HG02970 (cell line): ENCODE measurements around the gene KERA.
"Not testable (repeated sequence)": the region's sequence is repeated elsewhere in the genome, so short reads cannot be mapped to it uniquely, and the experiment has no call there.

Experiments
- ATAC-seq: cut with Tn5 transposase; IDR thresholded peaks from one replicate; pipeline ENCODE4 v1.9.1; 2021; ENCODE audit warnings: mild to moderate bottlenecking, moderate library complexity, moderate number of reproducible peaks; ENCODE audit not compliant: unreplicated experiment, low FRiP score

Gene KERA

GRCh38 chr12:91057368-91058165, at the start of gene KERA:
TSS of gene KERA (minus strand) at chr12:91058024. CDS start at chr12:91056281, 1,743 bp downstream.
- ATAC-seq, result no peak

GRCh38 chr12:91106283-91106682, 48.5 kb upstream of the KERA start:
- ATAC-seq, result no peak

- no peak for ATAC-seq
Observed at GRCh38 chr12:91105807-91106206, 48.0 kb upstream of the KERA start.

GRCh38 chr12:91104812-91105466, 47.1 kb upstream of the KERA start:
- ATAC-seq, result no peak

- ATAC-seq, result no peak
Observed at GRCh38 chr12:91103624-91104023, 45.8 kb upstream of the KERA start.

GRCh38 chr12:91103101-91103500, 45.3 kb upstream of the KERA start:
- ATAC-seq, result no peak

- no peak for ATAC-seq
Observed at GRCh38 chr12:91100906-91101305, 43.1 kb upstream of the KERA start.

- ATAC-seq, result no peak
Observed at GRCh38 chr12:91099836-91100235, 42.0 kb upstream of the KERA start.

GRCh38 chr12:91099341-91099740, 41.5 kb upstream of the KERA start:
- no peak for ATAC-seq

- ATAC-seq, result no peak
Observed at GRCh38 chr12:91098941-91099340, 41.1 kb upstream of the KERA start.

- no peak for ATAC-seq
Observed at GRCh38 chr12:91098461-91098860, 40.6 kb upstream of the KERA start.

GRCh38 chr12:91094957-91095356, 37.1 kb upstream of the KERA start:
- no peak for ATAC-seq

GRCh38 chr12:91094032-91094662, 36.3 kb upstream of the KERA start:
- no peak for ATAC-seq

GRCh38 chr12:91093341-91093740, 35.5 kb upstream of the KERA start:
- ATAC-seq, result no peak

GRCh38 chr12:91091916-91092715, 34.3 kb upstream of the KERA start:
- ATAC-seq, result no peak

- not testable (repeated sequence) for ATAC-seq
Observed at GRCh38 chr12:91089953-91090352, 32.1 kb upstream of the KERA start.

GRCh38 chr12:91080041-91080440, 22.2 kb upstream of the KERA start:
- ATAC-seq, result no peak

GRCh38 chr12:91078501-91078900, 20.7 kb upstream of the KERA start:
- ATAC-seq, result no peak

- ATAC-seq, result no peak
Observed at GRCh38 chr12:91077228-91077954, 19.6 kb upstream of the KERA start.

- ATAC-seq, result no peak
Observed at GRCh38 chr12:91074851-91075250, 17.0 kb upstream of the KERA start.
